ENCODE measurements around the gene NIN.

NIN gene

GRCh38 chr14:50773632-50774541 is 57.1 kb downstream of the NIN start:
- H3K27me3 Mint-ChIP-seq = no peaks in the 10 kb centered on the region
- H3K27ac Mint-ChIP-seq (ENCODE audit: low read depth) = peak overlapping the region; percentile 66
- peaks cover 31% of the 10 kb centered on the region for H3K4me1 Mint-ChIP-seq
- no peak for DNase-seq (ENCODE audit: low spot score in 2 of 2)
- H3K9me3 Mint-ChIP-seq = no peaks in the 10 kb centered on the region
- no peak for ATAC-seq (replicated peaks; ENCODE audit: extremely low read depth, poor library complexity, severe bottlenecking)
- no peak overlapping the region for H3K4me3 Mint-ChIP-seq
- peaks cover 70% of the 10 kb centered on the region for H3K36me3 Mint-ChIP-seq (ENCODE audit: insufficient read depth)

GRCh38 chr14:50772412-50772811 is 58.5 kb downstream of the NIN start:
- Mint-ChIP-seq H3K27me3 (no peaks in the 10 kb centered on the region), H3K9me3 (no peaks in the 10 kb centered on the region), H3K4me1 (peaks cover 36% of the 10 kb centered on the region), H3K4me3 (no peak overlapping the region), H3K27ac (ENCODE audit: low read depth) (no peak overlapping the region), H3K36me3 (ENCODE audit: insufficient read depth) (peaks cover 82% of the 10 kb centered on the region)
- ATAC-seq (replicated peaks; ENCODE audit: extremely low read depth, poor library complexity, severe bottlenecking) (no peak), DNase-seq (ENCODE audit: low spot score in 2 of 2) (no peak)

GRCh38 chr14:50770586-50770985 is 60.4 kb downstream of the NIN start:
- ATAC-seq (replicated peaks; ENCODE audit: extremely low read depth, poor library complexity, severe bottlenecking) = no peak
- H3K27ac Mint-ChIP-seq (ENCODE audit: low read depth) = no peak overlapping the region
- H3K9me3 Mint-ChIP-seq = no peaks in the 10 kb centered on the region

GRCh38 chr14:50769863-50770500 is 61.0 kb downstream of the NIN start:
- Mint-ChIP-seq H3K27me3 (no peaks in the 10 kb centered on the region), H3K36me3 (ENCODE audit: insufficient read depth) (peaks cover 91% of the 10 kb centered on the region), H3K9me3 (no peaks in the 10 kb centered on the region), H3K4me3 (no peak overlapping the region), H3K27ac (ENCODE audit: low read depth) (no peak overlapping the region), H3K4me1 (peaks cover 32% of the 10 kb centered on the region)
- ATAC-seq (replicated peaks; ENCODE audit: extremely low read depth, poor library complexity, severe bottlenecking) (no peak), DNase-seq (ENCODE audit: low spot score in 2 of 2) (no peak)

More at GRCh38 chr14:50770586-50770985, 60.4 kb downstream of the NIN start:
- DNase-seq (ENCODE audit: low spot score in 2 of 2) = no peak
- peaks cover 86% of the 10 kb centered on the region for H3K36me3 Mint-ChIP-seq (ENCODE audit: insufficient read depth)
- H3K27me3 Mint-ChIP-seq = no peaks in the 10 kb centered on the region
- peaks cover 32% of the 10 kb centered on the region for H3K4me1 Mint-ChIP-seq
- H3K4me3 Mint-ChIP-seq = no peak overlapping the region

- Mint-ChIP-seq H3K4me3 (no peak overlapping the region), H3K9me3 (no peaks in the 10 kb centered on the region), H3K4me1 (peaks cover 26% of the 10 kb centered on the region), H3K27ac (ENCODE audit: low read depth) (peak overlapping the region; percentile 70), H3K36me3 (ENCODE audit: insufficient read depth) (peaks cover 93% of the 10 kb centered on the region), H3K27me3 (no peaks in the 10 kb centered on the region)
- ATAC-seq (replicated peaks; ENCODE audit: extremely low read depth, poor library complexity, severe bottlenecking) (no peak), DNase-seq (ENCODE audit: low spot score in 2 of 2) (no peak)
Observed at GRCh38 chr14:50768680-50769079, 62.3 kb downstream of the NIN start.

- ATAC-seq (replicated peaks; ENCODE audit: extremely low read depth, poor library complexity, severe bottlenecking) (no peak), DNase-seq (ENCODE audit: low spot score in 2 of 2) (no peak)
- H3K27me3 Mint-ChIP-seq = no peaks in the 10 kb centered on the region
- no peak overlapping the region for H3K27ac Mint-ChIP-seq (ENCODE audit: low read depth)
- H3K4me3 Mint-ChIP-seq = no peak overlapping the region
- H3K36me3 Mint-ChIP-seq (ENCODE audit: insufficient read depth) = peaks cover 88% of the 10 kb centered on the region
- peaks cover 23% of the 10 kb centered on the region for H3K4me1 Mint-ChIP-seq
- H3K9me3 Mint-ChIP-seq = no peaks in the 10 kb centered on the region
Observed at GRCh38 chr14:50766338-50766886, 64.5 kb downstream of the NIN start.

GRCh38 chr14:50763382-50764007 is 67.5 kb downstream of the NIN start:
- no peak overlapping the region for H3K27ac Mint-ChIP-seq (ENCODE audit: low read depth)
- no peak overlapping the region for H3K4me3 Mint-ChIP-seq
- no peaks in the 10 kb centered on the region for H3K27me3 Mint-ChIP-seq
- H3K9me3 Mint-ChIP-seq = no peaks in the 10 kb centered on the region
- H3K36me3 Mint-ChIP-seq (ENCODE audit: insufficient read depth) = peaks cover 59% of the 10 kb centered on the region
- peaks cover 27% of the 10 kb centered on the region for H3K4me1 Mint-ChIP-seq
- no peak for ATAC-seq (replicated peaks; ENCODE audit: extremely low read depth, poor library complexity, severe bottlenecking)
- no peak for DNase-seq (ENCODE audit: low spot score in 2 of 2)

GRCh38 chr14:50762931-50763300 is 68.0 kb downstream of the NIN start:
- ATAC-seq (replicated peaks; ENCODE audit: extremely low read depth, poor library complexity, severe bottlenecking) (no peak), DNase-seq (ENCODE audit: low spot score in 2 of 2) (no peak)
- H3K9me3 Mint-ChIP-seq = no peaks in the 10 kb centered on the region
- H3K4me1 Mint-ChIP-seq = peaks cover 21% of the 10 kb centered on the region
- peak overlapping the region; percentile 51 for H3K27ac Mint-ChIP-seq (ENCODE audit: low read depth)
- no peak overlapping the region for H3K4me3 Mint-ChIP-seq
- H3K27me3 Mint-ChIP-seq = no peaks in the 10 kb centered on the region
- peaks cover 53% of the 10 kb centered on the region for H3K36me3 Mint-ChIP-seq (ENCODE audit: insufficient read depth)

GRCh38 chr14:50762001-50762930 is 68.7 kb downstream of the NIN start:
- Mint-ChIP-seq H3K27me3 (no peaks in the 10 kb centered on the region), H3K36me3 (ENCODE audit: insufficient read depth) (peaks cover 49% of the 10 kb centered on the region), H3K27ac (ENCODE audit: low read depth) (peak overlapping the region; percentile 51), H3K4me1 (peaks cover 19% of the 10 kb centered on the region), H3K9me3 (no peaks in the 10 kb centered on the region), H3K4me3 (no peak overlapping the region)
- no peak for ATAC-seq (replicated peaks; ENCODE audit: extremely low read depth, poor library complexity, severe bottlenecking)
- DNase-seq (ENCODE audit: low spot score in 2 of 2) = no peak

- no peaks in the 10 kb centered on the region for H3K9me3 Mint-ChIP-seq
- H3K4me1 Mint-ChIP-seq = peaks cover 14% of the 10 kb centered on the region
- ATAC-seq (replicated peaks; ENCODE audit: extremely low read depth, poor library complexity, severe bottlenecking) (no peak), DNase-seq (ENCODE audit: low spot score in 2 of 2) (no peak)
- H3K4me3 Mint-ChIP-seq = peak overlapping the region; percentile 20
- H3K36me3 Mint-ChIP-seq (ENCODE audit: insufficient read depth) = peaks cover 37% of the 10 kb centered on the region
- H3K27me3 Mint-ChIP-seq = no peaks in the 10 kb centered on the region
- peak overlapping the region; percentile 78 for H3K27ac Mint-ChIP-seq (ENCODE audit: low read depth)
Observed at GRCh38 chr14:50759800-50760543, 71.0 kb downstream of the NIN start.

- DNase-seq (ENCODE audit: low spot score in 2 of 2) = no peak
- ATAC-seq (replicated peaks; ENCODE audit: extremely low read depth, poor library complexity, severe bottlenecking) = no peak
- Mint-ChIP-seq H3K36me3 (ENCODE audit: insufficient read depth) (peaks cover 33% of the 10 kb centered on the region), H3K4me1 (peaks cover 8% of the 10 kb centered on the region), H3K9me3 (no peaks in the 10 kb centered on the region), H3K4me3 (no peak overlapping the region), H3K27ac (ENCODE audit: low read depth) (no peak overlapping the region), H3K27me3 (no peaks in the 10 kb centered on the region)
Observed at GRCh38 chr14:50758945-50759344, 72.0 kb downstream of the NIN start.
